ENCODE results near the gene C15orf39.
"Not testable (repeated sequence)": the region's sequence is repeated elsewhere in the genome, so short reads cannot be mapped to it uniquely, and the experiment has no call there.

The C15orf39 gene

DNA sequence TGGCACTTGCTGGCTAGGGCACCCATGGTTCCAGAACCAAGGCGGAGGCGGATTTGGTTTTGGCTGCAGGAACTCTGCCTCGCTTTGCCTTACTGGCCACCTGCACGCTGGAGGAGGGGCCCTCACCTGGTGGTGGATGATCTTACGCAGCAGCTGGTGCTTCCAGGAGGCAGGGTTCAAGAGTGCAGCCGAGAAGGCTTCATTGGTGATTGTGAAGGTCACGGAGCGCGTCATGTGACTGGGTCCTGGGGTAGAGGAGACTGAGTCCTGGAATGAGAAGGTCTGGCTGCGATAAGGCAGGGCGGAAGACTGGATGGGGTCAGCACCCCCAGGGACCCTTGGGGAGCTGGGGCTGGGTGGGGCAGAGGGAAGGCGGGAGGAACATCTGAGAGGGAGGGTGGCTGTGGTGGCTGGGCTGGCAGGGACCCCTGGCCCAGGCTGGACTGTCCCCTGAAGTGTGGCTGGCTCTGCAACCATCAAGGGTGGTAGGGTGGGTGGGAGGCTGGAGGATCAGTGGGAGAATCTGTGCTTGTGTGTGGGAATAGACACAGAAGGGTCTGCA, 30.7 kb downstream of the C15orf39 start:
- DNase-seq (ENCODE audit: low spot score) = no peak

DNA sequence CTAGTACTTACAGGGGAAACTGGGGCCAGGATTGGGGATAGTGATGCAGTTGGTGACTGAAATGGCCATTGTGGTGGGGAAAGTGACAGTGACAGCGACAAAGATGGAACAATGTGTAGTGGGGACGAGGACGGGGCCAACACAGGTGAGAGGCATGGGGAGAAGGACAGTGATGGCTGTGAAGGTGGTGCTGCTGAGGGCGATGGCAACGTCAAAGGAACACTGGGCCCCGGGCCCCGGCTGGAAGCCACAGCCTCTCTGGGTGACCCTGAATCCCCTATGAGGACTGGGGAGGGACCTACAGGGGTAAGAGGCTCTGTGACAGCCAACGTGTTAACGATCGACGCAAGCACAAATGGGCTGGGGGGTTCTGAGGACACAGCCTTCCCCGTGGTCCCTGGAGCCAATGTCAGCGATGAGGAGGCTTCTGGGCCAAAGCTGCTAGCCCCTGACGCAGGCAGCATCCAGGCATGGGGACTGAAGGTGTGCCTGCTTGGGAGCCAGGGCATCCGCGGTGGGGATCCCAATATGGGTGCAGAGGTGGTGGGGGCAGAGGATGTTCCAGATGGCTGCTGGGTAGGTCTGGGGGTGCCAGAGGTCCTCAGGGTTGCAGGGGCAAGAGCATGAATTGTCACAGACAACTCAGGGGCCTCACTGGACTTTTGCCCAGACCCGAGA, 31.3 kb downstream of the C15orf39 start:
- DNase-seq (ENCODE audit: low spot score) = no peak

DNA sequence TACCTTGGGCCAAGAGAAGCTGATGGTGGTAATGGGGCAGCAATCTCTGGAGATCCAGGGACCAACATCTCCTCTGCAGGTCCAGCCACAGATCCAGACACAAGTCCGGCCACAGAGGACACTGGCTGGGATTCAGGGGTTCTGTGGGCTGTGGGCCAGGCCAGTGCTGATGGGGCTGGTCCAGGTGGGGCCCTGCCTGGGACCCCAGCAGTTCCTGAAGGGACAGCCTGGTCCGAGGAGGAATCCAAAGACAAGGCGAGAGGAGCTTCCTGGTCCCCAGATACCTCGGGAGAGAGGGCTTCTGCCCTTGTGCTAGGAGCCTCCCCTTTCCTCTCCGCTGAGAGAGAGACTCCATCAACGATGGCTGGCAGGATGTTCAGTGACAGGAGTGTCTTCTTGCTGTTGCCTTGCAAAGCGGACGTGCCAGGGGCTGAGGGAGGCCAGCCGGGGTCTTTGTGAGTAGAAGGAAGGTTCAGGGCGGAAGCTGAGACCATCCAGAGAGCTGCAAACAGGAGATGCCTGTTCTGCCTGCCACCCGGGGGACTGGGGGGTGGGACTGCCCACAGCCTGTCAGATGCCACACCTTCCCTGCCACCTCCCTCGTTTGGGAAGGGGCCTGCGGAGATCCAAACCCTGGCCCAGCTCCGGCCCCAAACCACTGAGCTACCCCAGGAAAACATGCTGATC, 32.0 kb downstream of the C15orf39 start:
- no peak for DNase-seq (ENCODE audit: low spot score)

DNA sequence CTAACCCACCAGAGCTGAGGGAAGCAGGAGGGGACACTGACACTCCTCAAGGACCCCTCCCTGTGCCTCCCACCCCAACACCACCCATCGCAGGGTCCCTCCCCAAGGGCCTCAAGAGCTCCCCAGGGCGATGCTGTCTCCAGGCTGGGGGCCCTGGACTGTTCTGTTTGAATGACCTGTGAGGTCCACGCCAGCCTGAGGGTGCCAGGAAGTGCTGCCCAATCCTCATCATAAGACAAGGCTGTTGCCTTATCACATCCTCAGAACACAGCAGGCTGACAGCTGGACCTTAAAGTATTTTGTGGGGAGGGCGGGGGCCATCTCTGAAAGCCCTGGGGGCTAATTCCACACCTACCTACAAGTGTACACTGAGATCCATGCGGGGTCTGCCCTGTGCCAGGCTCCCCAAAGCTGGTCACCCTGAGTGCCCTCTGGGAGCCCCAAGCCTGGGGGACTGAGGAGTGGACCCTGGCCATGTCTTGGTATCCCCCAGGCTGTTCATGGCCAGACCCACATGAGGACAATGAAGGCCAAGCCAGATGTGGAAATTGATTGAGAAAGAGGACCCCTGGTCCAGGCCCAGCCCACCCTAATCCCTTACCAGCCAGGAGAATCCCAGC, 32.6 kb downstream of the C15orf39 start:
- DNase-seq (ENCODE audit: low spot score) = no peak

DNA sequence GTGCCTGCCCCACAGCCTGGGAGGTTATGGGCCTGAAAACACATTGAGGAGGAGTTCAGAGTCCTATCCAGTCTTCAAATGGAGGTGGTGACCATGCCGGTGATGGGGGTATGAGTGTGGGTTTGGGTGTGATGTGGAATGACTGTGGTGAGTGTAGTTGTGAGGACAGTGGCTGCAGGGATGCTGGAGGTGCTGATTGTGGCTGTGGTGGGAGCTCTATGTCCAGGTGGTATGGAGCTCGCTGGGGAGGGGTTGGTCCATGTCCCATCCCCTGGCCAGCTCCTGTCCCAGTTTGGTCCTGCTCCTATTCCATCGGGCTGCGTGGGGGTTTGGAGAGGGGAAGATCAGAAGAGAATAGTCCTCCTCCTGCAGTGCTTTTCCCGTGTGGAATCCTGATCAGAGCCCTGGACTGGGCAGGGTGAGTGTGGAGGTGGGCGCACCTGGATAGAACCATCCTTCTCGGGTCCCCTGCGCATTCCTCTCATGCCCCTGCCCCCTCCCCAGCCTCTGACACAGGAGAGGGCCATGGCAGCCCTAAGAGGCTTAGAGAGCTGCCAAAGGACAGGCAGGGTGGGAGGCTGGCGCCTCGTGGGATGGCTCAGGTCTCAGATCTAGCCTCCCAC, 33.5 kb downstream of the C15orf39 start:
- DNase-seq (ENCODE audit: low spot score) = no peak

DNA sequence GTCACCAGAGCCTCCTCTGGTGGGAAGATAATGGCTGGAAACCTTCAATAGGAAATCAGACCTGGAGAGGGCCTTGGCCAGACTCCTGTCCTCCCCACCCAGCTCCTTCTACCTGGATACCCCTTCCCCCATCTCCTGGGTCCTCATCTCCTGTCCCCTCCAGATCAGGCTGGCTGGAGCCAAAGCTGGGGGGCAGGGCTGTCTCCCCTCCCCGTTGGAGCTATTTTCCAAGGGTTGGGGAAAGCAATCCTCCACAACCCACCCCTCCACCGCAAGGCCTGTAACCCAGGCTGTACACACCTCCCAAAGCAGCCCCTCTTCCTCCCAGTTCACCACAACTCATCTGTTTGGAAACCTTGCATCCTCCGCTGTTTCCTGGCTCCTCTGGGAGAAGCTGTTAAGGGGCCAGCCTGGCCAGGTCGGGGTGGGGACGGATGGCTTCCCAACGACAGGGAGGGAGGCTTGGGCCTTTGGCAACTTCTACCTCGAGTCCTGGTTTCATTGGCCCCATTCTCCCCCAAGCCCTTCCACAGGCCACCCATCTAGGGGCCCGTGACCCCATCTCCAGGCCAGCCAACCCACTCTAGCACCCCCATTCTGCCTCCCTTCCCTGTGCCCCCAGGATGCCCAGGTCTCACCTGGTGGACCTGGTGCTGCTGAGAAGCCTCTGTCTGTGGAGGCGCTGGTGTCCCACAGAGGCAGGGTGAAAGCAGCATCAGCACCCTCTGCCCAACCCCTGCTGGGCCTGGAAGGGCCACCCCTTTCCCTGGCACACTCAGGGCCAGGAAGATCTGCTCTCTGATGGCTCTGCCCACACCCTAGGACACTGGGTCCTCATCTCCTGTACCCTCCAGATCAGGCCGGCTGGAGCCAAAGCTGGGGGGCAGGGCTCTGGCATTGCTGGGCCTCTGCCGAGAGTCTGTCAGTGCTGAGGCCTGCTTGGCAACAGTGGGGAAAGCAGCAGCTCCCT, 34.4 kb downstream of the C15orf39 start:
- DNase-seq (ENCODE audit: low spot score) = no peak

DNA sequence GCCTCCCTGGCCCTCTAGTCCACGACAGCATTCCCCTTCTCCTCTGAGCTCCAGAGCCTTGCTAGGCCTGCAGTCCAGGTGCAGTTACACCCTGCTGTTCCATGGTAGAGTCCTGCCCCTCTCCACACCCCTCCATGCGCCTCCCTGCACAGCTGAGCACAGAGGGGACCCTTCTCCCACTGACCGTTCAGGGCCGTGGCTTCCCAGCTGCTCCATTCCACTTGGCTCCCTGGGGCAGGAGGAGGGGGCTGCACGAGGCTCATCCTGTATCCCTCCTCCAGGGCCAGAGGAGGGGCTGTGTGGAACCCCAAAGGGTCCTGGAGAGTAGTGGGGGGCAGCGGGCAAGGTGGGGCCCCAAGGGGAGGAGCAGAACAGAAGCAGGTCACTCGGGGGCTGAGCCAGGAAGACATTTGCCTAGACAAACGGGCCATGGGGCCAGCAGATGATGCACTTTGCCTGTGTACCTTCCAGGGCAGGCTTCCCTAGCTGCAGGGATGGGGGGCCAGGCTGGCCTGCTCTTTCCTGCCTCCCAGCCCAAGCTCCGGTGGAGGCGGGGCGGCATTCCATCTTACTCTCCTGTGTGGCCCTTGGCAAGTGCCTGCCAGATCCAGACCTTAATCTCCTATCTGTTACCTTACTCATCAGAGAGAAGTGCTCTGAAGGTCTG, 35.8 kb downstream of the C15orf39 start:
- DNase-seq (ENCODE audit: low spot score) = no peak

DNA sequence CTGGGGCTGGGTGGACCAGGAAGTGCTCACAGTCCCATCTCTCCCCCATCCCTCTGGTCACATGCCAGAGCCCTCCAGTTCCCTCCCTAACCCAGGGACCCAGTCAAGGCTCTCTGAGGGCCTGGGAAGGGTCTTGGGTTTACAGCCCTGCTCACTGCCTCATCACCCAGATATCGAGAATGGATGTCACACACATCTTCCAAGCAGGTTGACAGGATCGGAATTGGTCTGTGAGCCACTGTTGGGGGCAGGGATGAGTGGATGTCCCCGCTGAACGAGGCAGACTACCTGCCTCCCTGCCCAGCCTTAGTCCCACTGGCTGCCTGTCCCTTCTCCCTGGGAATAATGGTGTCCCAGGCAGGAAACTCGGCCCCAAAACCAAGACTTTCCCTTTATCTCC, 36.5 kb downstream of the C15orf39 start:
- no peak for DNase-seq (ENCODE audit: low spot score)

DNA sequence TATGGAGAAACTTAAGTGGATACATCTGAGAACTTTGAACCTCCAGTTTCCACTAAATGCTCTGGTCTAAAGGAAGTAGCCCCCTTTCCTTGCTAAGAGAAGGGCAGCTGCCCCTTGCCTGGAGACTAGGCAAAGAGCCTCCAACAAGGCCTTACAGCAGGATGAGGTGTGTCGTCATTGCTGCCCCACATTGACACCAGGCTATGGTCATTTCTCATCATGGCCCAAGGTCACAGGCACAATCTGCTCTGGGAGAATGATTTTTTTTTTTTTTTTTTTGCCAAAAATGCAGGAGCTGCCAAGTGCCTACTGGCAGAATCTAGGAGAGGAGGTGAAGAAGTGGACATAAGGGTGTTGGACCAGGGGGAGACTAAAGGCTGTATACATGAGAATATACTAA, 44.1 kb downstream of the C15orf39 start:
- DNase-seq (ENCODE audit: low spot score) = not testable (repeated sequence)

DNA sequence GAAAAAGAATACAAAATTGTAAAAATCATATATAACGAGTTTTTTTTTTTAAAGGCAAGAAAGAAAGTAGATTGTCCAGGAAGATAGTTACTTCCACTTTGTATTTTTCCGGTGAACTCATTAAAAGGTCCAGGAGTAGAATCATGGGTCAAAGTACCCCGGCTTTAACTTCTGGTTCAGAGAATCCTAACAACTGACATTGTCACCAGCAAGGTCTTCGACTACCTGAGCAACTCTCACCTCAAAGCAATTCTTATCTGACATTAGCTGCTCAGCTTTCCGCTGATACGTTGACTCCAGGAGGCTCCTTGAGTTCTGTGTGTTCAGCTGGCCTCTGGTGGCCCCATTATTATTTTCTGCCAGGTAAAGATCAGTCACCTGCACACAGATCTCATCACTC, 47.3 kb downstream of the C15orf39 start:
- not testable (repeated sequence) for DNase-seq (ENCODE audit: low spot score)

DNA sequence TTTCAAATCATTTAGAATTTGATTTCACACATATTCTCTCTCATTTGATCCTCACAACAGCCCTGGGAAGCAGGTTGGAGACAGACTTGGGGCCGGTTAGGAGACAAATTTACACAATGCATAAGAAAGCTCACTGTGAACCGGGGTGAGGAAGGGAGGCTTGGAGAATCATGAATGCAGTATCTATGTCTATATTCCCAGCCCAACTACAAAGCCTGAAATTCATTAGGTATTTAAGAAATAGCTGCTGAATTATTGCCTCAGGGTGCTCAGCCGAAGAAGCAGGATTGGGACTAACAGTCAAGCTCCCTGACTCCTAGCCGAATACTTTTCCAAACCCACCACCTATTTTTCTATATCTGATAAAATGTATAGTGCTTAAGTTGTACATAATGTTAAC, 48.0 kb downstream of the C15orf39 start:
- DNase-seq (ENCODE audit: low spot score) = no peak

DNA sequence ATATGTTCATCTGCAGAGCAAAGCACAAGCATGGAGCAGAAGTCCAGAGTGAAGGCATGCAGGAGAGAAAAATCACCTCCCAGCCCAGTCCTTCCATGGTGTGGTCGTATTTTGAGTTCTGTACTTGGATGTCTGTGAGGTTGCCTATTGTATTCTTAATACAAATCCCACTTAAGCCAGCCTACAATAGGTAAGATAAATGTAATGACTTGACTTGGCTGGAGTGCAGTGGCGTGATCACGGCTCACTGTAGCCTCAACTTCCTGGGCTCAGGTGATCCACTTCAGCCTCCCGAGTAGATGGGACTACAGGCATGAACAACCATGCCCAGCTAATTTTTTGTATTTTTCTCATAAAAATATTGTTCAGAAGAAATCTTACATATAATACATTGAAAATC, 49.7 kb downstream of the C15orf39 start:
- not testable (repeated sequence) for DNase-seq (ENCODE audit: low spot score)

DNA sequence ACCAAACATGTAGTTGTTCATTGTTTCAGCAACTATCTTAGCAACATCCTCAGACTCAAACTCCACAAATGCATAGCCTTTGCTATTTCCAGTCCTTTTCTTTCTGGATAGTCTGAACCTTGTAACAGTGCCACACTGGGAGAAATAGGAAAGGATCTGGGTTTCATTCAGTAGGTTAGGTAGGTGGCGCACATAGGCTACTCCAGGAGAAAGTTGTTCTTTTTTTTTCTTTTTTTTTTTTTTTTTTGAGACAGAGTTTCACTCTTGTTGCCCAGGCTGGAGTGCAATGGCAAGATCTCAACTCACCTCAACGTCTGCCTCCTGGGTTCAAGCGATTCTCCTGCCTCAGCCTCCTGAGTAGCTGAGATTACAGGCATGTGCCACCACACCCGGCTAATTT, 50.6 kb downstream of the C15orf39 start:
- DNase-seq (ENCODE audit: low spot score) = not testable (repeated sequence)

DNA sequence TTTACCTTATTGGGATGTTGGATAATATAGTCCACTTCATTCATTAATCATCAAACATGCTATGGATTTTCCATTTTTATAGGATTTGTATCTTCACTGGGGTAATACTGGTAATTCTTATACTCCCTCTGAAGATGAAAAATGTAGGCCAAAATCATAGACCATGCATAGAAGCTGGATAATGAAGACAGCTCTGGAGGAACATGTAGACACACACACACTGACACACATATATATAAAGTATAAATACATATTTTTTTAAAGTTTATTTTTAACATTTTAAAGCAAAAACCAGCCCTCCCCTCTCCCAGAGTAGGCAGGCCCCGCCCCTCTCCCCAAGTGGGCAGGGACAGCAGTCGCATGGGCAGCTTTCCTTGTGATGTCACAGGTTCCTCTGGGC, 56.4 kb downstream of the C15orf39 start, which contains the start of gene GOLGA6C:
Gene GOLGA6C, plus strand, starts transcription at position 301 of the 400 bp plus-strand sequence. CDS start 265 bp downstream, outside the sequence.
- not testable (repeated sequence) for DNase-seq (ENCODE audit: low spot score)

DNA sequence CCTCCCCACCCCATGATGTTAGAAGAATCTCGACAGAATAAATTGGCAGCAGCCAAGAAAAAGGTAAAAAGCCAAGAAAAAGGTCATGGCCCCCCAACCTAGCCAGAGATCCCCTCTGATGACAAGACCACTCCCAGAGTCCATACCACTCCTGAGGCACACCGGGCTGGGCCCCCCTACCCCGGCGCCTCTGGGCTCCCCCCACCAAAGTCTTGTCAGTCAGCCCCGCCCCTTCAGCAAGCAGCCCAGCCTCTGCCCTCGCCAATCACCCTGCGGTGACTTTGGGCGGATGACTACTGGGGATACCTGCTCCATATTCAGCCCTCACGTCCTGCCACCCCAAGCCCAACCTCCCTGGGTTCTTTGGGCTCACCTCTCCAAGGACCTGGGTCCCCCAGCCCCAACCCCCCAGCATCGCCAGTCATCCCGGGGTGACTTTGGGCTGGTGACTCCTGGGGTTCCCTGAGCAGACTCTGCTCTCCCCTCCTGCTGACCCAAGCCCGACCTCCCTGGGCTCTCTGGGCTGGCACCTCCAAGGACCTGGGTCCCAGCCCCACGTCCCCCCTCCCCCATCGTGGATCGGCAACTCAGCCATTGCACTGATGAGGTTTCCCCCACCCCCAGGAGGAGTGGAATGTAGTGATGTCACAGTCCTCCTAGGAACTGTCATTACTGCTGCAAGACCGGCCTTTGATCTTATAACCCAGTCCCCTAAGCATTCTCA, 57.1 kb downstream of the C15orf39 start:
- not testable (repeated sequence) for DNase-seq (ENCODE audit: low spot score)

DNA sequence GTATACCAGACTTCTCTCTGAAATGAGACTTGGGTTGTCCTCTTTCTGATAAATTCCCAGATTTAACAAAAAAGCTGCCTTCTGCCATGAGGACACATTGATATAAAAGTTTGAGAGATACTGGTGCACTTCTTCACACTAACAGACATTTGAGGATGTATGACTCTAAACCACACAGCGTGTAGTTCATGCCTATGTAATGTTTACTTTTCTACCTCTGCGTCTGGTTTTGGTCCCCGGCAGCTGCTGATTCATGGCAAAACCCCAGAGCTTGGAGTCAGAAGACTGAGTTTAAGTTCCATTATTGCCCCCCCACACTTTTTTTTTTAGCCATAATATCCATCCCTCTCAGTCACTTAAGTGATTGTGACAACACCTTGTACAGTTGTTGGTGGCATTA, 58.2 kb downstream of the C15orf39 start:
- DNase-seq (ENCODE audit: low spot score) = not testable (repeated sequence)

Measured in CD4-positive, alpha-beta T cell treated with Interleukin-6 at 100 ng/mL for 8 hours (primary cell).